Vein endothelial cell (primary cell): ENCODE data around the gene ZNF613. TPM values are rescaled to one million over a fixed set of nuclear protein-coding genes. Genes with fewer than 3 reads are reported as not detected.

Source experiments
- total RNA-seq: library from RNA; depleted of rRNA; stranded (reverse); fragments of >200 nt; gene quantifications from 2 replicates; pipeline ENCODE4 v1.2.3, GENCODE V29; 2012

The ZNF613 gene
- total RNA-seq: 8.5 and 9.1 TPM in 2 replicates

GRCh38 chr19:51926784-51927741 is at the start of gene ZNF613:
Gene ZNF613 (plus strand): TSS chr19:51927472. CDS start chr19:51936221, 8,749 bp downstream.

GRCh38 chr19:51887522-51888498 is 39.5 kb upstream of the ZNF613 start, which contains the start of gene ZNF577:
Gene ZNF577 (minus strand): TSS chr19:51887951. CDS start chr19:51880382, 7,569 bp downstream.

GRCh38 chr19:51904331-51905165 is 22.7 kb upstream of the ZNF613 start, which contains the start of gene ZNF649:
Gene ZNF649 (minus strand): TSS chr19:51905017. CDS start chr19:51900107, 4,910 bp downstream.

GRCh38 chr19:51986309-51987291 is 59.3 kb downstream of the ZNF613 start, which contains the start of gene ZNF350:
Gene ZNF350 (minus strand): TSS chr19:51986840. CDS start chr19:51974360, 12,480 bp downstream.

Other genes with a start within 250 kb of the ZNF613 start
- gene SPACA6, start 234.1 kb upstream of the ZNF613 start, total RNA-seq: 5.6 and 7.8 TPM in 2 replicates
- gene HAS1, start 203.5 kb upstream of the ZNF613 start, total RNA-seq: not detected in 2 replicates
- gene FPR1, start 175.6 kb upstream of the ZNF613 start, total RNA-seq: not detected in 2 replicates
- gene FPR2, start 166.3 kb upstream of the ZNF613 start, total RNA-seq: not detected in 2 replicates
- under 0.01 and 0.10 TPM in 2 replicates for gene FPR3, start 132.3 kb upstream of the ZNF613 start, total RNA-seq
- 4.9 and 5.3 TPM in 2 replicates for gene ZNF577, start 39.5 kb upstream of the ZNF613 start, total RNA-seq
- gene ZNF649, start 22.5 kb upstream of the ZNF613 start, total RNA-seq: 7.5 and 9.6 TPM in 2 replicates
- gene ZNF350, start 59.4 kb downstream of the ZNF613 start, total RNA-seq: 6.6 and 9.1 TPM in 2 replicates
- gene ZNF615, start 80.7 kb downstream of the ZNF613 start, total RNA-seq: 5.3 and 10.8 TPM in 2 replicates
- 10.1 and 12.3 TPM in 2 replicates for gene ZNF614, start 100.9 kb downstream of the ZNF613 start, total RNA-seq
- 4.9 and 5.7 TPM in 2 replicates for gene ZNF432, start 121.4 kb downstream of the ZNF613 start, total RNA-seq
- 17.8 and 20.9 TPM in 2 replicates for gene ZNF841, start 168.3 kb downstream of the ZNF613 start, total RNA-seq
- gene ZNF616, start 212.5 kb downstream of the ZNF613 start, total RNA-seq: 8.5 and 11.1 TPM in 2 replicates
- gene ZNF836, start 244.1 kb downstream of the ZNF613 start, total RNA-seq: 4.9 and 6.8 TPM in 2 replicates